KOPT-K1 (cell line): ENCODE results near the gene KLF8.

Experiments
- H3K27ac ChIP-seq: fragments of 200-600 bp; sonication (generic); 2 replicates; pipeline ENCODE4 v1.5.1; 2016; ENCODE audit warnings: antibody characterized with exemption, mild to moderate bottlenecking, low read depth, low read length; ENCODE audit not compliant: poor library complexity, severe bottlenecking
- H3K36me3 ChIP-seq: fragments of 200-600 bp; sonication (generic); 2 replicates; pipeline ENCODE4 v1.5.1; 2017; ENCODE audit warnings: antibody characterized with exemption, mild to moderate bottlenecking, low read length, moderate library complexity; ENCODE audit not compliant: insufficient read depth
- H3K9me3 ChIP-seq: fragments of 200-600 bp; sonication (generic); 2 replicates; pipeline ENCODE4 v1.5.1; 2017; ENCODE audit warnings: antibody characterized with exemption, low read length, mild to moderate bottlenecking; ENCODE audit not compliant: insufficient read depth, poor library complexity, severe bottlenecking

Gene KLF8

DNA sequence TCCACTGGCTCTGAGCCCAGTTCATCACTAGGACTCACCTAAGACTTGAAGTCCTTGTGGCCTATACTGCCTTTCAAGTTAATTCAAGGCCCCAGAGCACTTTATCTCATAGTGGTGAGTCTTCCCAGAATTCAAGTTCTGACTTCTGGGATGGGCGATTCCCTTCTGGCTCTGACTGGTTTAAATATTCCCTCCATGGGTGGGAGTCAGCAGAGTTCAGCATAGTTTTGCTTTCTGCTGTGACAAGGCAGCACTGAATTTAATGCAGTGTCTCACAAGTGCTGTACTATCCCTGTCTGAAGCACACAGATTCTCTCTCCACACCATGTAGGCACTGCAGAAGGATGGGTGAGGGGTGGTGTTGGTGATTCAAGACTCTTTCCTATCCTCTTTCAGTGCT is 46.5 kb downstream of the KLF8 start:
- H3K9me3 ChIP-seq: no peaks in the 10 kb centered on the region
- H3K36me3 ChIP-seq: no peaks in the 10 kb centered on the region
- H3K27ac ChIP-seq: no peak overlapping the region

DNA sequence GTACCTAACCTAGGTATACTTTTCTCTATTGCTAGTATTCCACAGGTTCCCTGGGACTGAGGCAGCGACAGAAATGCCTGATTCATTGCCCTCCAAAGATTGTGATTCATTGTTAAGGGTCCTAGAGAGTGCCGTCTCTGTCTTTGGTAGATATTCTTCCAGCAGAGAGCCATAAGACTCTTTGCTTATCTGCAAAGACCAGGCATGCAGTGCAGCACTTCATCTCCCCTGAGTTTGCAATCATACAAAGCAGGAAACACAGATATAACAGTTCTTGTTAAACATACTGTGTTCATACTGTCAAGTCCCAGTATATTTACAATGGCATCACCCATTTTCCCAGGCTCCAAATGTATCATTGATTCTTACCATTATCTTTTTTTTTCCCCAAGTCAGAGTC is 47.7 kb downstream of the KLF8 start:
- no peaks in the 10 kb centered on the region for H3K9me3 ChIP-seq
- no peak overlapping the region for H3K27ac ChIP-seq
- no peaks in the 10 kb centered on the region for H3K36me3 ChIP-seq

DNA sequence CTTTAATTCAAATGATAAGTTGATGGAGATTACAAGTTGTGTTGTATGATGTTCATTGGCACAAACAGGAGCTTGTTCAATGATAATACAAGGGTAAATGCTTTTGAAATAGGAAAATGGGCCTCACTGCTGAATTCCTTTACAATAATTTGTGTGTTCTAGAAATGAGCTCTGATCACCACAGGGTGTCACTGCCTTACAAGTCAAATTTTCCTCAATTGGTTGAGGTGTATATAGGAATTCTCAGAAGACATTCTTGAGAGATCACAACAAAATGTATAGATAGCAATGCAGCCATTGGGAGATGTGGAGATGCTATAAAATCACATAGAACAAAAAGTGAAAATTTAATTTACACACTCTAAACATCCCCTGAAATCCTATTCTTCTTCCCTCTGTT is 49.6 kb downstream of the KLF8 start:
- Histone ChIP-seq H3K36me3 (no peaks in the 10 kb centered on the region), H3K27ac (no peak overlapping the region), H3K9me3 (no peaks in the 10 kb centered on the region)

DNA sequence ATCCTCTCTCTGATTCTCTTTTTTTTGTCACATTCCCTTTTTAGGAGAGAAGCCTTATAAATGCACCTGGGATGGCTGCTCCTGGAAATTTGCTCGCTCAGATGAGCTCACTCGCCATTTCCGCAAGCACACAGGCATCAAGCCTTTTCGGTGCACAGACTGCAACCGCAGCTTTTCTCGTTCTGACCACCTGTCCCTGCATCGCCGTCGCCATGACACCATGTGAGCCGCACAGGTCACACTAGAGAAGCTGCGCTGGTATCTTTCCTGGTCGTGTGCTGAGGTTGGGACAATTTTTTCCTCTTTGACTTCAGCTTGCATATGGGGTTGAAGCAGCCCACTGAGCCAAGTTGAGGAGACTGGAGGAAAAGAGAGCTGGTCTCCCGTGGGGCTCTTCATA is 52.1 kb downstream of the KLF8 start:
- Histone ChIP-seq H3K36me3 (no peaks in the 10 kb centered on the region), H3K9me3 (no peaks in the 10 kb centered on the region), H3K27ac (no peak overlapping the region)

DNA sequence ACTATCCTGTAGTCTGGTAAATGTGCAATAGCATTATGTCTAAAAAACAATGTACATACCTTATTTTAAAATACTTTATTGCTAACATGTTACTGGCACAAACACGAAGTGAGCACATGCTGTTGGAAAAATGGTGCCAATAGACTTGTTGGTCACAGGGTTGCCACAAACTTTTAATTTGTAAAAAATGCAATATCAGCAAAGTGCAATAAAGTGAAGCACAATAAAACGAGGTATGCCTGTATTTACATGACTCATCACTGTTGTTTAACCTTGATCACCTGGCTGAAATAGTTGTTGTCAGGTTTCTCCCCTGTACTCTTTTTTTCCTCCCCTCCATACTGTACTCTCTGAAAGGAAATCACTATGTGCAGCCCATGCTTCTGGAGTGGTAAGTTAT is 56.5 kb downstream of the KLF8 start:
- Histone ChIP-seq H3K9me3 (no peaks in the 10 kb centered on the region), H3K27ac (no peak overlapping the region), H3K36me3 (no peaks in the 10 kb centered on the region)

DNA sequence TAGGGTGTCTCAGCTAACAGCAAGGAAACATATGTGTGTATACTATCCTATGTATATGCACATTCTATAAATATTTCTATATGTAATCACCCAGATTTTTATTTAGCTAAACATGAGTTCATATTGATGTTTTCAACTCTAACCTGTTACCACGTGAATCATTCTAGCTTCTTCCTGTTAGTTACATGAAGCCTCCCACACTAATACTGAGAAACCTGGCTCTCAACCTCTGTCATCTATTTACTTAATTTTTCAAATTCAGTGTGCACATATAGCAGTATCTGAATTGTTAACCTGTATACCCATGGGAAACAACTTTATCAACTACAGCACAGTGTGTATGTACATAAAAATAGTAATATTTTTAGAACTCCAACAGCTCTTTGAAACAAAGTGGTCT is 57.3 kb downstream of the KLF8 start:
- Histone ChIP-seq H3K9me3 (no peaks in the 10 kb centered on the region), H3K27ac (no peak overlapping the region), H3K36me3 (no peaks in the 10 kb centered on the region)

DNA sequence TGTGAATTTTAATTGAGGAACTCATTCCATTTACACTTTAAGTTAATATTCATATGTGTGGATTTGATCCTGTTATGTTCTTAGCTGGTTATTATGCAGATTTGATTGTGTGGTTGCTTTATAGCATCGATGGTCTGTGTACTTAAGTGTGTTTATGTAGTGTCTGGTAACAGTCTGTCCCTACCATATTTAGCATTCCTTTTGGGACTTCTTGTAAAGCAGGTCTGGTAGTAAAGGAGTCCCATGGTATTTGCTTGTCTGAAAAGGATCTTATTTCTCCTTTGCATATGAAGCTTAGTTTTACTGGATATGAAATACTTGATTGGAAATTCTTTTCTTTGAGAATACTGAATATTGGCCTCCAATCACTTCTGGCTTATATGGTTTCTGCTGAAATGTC is 76.6 kb downstream of the KLF8 start:
- Histone ChIP-seq H3K9me3 (no peaks in the 10 kb centered on the region), H3K36me3 (no peaks in the 10 kb centered on the region), H3K27ac (no peak overlapping the region)

DNA sequence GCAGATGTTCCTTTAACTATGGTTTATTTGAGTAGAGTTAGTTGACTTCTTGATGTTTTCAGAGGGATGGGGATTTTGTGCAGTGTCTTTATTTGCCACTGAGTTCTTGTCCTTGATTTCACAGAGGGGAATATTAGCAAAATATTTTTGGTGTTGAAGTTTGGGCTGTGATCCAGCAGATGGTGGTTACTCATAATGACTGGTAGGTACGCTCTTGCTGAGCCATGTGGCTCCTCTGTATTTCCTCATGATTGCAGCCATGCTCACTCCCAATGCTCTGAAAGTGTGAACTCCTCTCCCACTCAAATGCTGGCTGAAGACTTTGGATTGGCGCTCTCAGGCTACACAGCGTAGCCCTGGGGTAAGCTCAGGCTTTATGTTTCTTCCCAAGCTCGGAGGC is 77.7 kb downstream of the KLF8 start:
- no peak overlapping the region for H3K27ac ChIP-seq
- no peaks in the 10 kb centered on the region for H3K36me3 ChIP-seq
- no peaks in the 10 kb centered on the region for H3K9me3 ChIP-seq

DNA sequence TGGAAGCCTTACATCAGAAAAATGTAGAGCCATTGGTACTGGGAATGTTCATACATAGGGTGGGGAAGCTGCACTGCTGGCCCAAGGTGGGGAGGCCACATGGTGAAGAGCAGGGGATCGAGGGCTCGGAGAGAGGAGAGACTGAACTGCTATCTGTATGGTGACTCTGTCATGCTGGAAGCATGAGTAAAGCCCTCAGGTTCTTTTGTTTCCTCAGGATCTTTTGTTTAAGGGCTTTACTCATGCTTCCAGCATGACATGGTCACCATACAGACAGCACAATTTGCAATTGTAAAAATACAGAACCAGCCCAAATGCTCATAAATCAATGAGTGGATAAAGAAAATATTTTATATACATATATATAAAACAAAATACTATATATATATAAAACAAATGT is 78.4 kb downstream of the KLF8 start:
- no peaks in the 10 kb centered on the region for H3K36me3 ChIP-seq
- no peak overlapping the region for H3K27ac ChIP-seq
- no peaks in the 10 kb centered on the region for H3K9me3 ChIP-seq

DNA sequence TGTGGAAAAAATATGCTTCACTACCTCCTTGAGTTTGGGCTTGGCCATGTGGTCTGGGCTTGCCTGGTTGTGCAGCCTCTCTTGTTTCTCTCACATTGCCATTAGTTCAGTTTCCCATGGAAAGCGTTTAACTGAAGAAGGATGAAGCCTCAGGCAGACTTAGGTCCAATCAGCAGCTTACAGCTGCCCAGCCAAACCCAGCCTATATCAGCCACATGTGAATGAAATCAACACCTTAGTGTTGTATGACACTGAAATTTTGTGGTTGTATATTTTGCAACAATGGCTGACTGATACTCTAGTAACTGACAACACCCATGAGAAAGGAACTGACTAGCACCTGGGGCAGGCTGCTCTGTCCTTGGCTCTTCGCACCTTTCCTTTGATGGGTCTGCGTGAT is 81.2 kb downstream of the KLF8 start:
- no peak overlapping the region for H3K27ac ChIP-seq
- no peaks in the 10 kb centered on the region for H3K36me3 ChIP-seq
- no peaks in the 10 kb centered on the region for H3K9me3 ChIP-seq

DNA sequence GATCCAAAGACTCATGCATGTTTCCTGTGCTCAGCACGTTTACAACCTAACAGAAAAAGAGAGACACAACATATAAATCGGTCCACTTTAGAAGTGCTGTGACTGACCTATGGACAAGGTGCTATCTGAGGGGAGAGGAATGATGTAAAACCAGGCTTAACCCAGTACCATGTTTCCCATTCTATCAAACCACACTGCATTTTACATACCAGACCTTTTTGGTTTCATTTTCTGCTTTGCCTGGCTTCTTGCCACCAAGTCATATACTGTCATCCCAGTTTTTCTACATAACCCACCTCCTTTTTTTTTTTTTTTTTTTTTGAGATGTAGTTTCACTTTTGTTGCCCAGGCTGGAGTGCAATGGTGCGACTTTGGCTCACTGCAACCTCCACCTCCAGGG is 82.2 kb downstream of the KLF8 start:
- Histone ChIP-seq H3K36me3 (no peaks in the 10 kb centered on the region), H3K9me3 (no peaks in the 10 kb centered on the region), H3K27ac (no peak overlapping the region)

DNA sequence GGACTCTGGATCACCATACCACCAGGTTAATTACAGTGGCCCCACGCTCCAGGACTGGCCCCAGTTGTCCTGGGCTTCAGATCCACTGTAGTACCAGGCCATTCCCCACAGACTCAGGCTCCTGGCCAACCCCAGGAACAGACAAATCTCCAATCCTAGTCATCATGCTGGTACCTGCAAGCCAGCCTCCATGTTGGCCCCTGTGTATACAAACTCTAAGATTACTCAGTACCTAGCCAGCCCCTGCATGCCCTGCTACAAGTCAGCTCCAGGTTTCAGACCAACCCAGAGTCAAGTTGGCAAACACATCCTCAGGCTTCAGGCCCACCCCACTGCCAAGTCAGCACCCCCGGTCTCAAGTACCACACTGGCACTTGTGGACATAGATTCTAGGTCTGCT is 85.9 kb downstream of the KLF8 start:
- Histone ChIP-seq H3K36me3 (no peaks in the 10 kb centered on the region), H3K27ac (no peak overlapping the region), H3K9me3 (no peaks in the 10 kb centered on the region)

DNA sequence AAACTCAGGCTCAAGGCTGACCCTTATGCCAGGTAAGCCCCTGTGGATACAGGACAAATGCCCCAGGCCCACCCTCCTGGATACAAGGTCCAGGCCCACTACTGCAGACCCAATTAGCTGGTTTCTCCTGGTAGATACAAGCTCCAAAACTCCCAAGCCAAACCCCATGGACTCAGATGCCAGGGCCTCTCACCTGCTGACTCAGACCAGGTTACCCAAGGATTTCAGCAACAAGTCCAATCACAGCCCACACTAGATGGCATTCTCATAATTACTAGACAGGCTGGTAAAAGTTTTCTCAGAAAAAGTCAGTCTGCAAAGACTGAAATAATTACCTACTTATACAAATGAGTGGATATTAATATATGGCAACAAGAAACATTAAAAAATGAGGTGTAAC is 87.0 kb downstream of the KLF8 start:
- Histone ChIP-seq H3K27ac (no peak overlapping the region), H3K9me3 (no peaks in the 10 kb centered on the region), H3K36me3 (no peaks in the 10 kb centered on the region)
